H1 (cell line): ENCODE measurements around the gene KCNMA1. TPM values are rescaled to one million over a fixed set of nuclear protein-coding genes. Genes with fewer than 3 reads are reported as not detected.

Experiments
- CTCF ChIA-PET: fragments of 300-600 bp; sonication (Branson Sonifier 250); formaldehyde crosslinking; loops from one replicate; lab custom pipeline; 2021; ENCODE audit not compliant: partially characterized antibody; lab: Charles Lee
- POLR2A ChIA-PET: fragments of 300-600 bp; sonication (Branson Sonifier 250); formaldehyde crosslinking; loops from one replicate; lab custom pipeline; 2021; ENCODE audit warnings: inconsistent platforms; ENCODE audit not compliant: partially characterized antibody; lab: Charles Lee
- DNase-seq, 2 experiments: peaks; one replicate each; pipeline versions ENCODE4 v3.0.0 to v3.0.0-alpha.2; 2010 to 2022; ENCODE audit warnings: low spot score in 2 of 2, low read depth in 1 of 2, mixed read lengths in 1 of 2
- FAIRE-seq: peaks from 2 replicates; lab custom pipeline; 2011; peaks lifted over from hg19 to GRCh38; lab: Jason Lieb, UNC
- H2AFZ ChIP-seq: 2 replicates; pipeline ENCODE4 v1.8.1; 2012; ENCODE audit warnings: low read length, inconsistent platforms
- H2AK5ac ChIP-seq: 2 replicates; pipeline ENCODE4 v1.6.1; 2013; ENCODE audit warnings: low read depth, low read length
- H2BK120ac ChIP-seq: replicated peaks from 2 replicates; pipeline ENCODE3; 2013; ENCODE audit warnings: low read depth, low read length, inconsistent platforms
- H2BK12ac ChIP-seq: 2 replicates; pipeline ENCODE4 v1.6.1; 2013; ENCODE audit warnings: low read depth, low read length
- H2BK15ac ChIP-seq: 2 replicates; pipeline ENCODE4 v1.6.1; 2013; ENCODE audit warnings: low read length
- H2BK20ac ChIP-seq: 2 replicates; pipeline ENCODE4 v1.6.1; 2013; ENCODE audit warnings: low read length
- H2BK5ac ChIP-seq: 2 replicates; pipeline ENCODE4 v1.6.1; 2013; ENCODE audit warnings: low read depth, low read length
- H3K14ac ChIP-seq: 2 replicates; pipeline ENCODE4 v1.6.1; 2013; ENCODE audit warnings: inconsistent platforms; ENCODE audit not compliant: insufficient read length
- H3K18ac ChIP-seq: 2 replicates; pipeline ENCODE4 v1.6.1; 2013; ENCODE audit warnings: low read length; ENCODE audit errors: extremely low read depth
- H3K23ac ChIP-seq: 2 replicates; pipeline ENCODE4 v1.6.1; 2013; ENCODE audit warnings: inconsistent platforms; ENCODE audit not compliant: insufficient read length
- H3K23me2 ChIP-seq: 2 replicates; pipeline ENCODE4 v1.6.1; 2013; ENCODE audit warnings: low read depth, low read length
- H3K27ac ChIP-seq: 2 replicates; pipeline ENCODE4 v1.6.1; 2011; ENCODE audit warnings: low read depth, low read length, inconsistent platforms
- H3K27me3 ChIP-seq, 4 experiments: replicated peaks in 1 of 4; 1 replicate in 1 of 4; 2 replicates in 3 of 4; pipeline versions ENCODE4 v1.6.1 to v1.8.1; 2011 to 2013; ENCODE audit warnings: low read length in 3 of 4, mild to moderate bottlenecking in 3 of 4, inconsistent platforms in 2 of 4, mixed read lengths in 2 of 4, moderate library complexity in 1 of 4; ENCODE audit not compliant: control insufficient read depth in 3 of 4, insufficient read depth in 3 of 4; ENCODE audit errors: extremely low read depth in 1 of 4
- H3K36me3 ChIP-seq, 4 experiments: 2 replicates each; pipeline versions ENCODE4 v1.6.1 to v1.8.1; 2011 to 2013; ENCODE audit warnings: mild to moderate bottlenecking in 4 of 4, low read length in 3 of 4, moderate library complexity in 2 of 4, control low read depth in 1 of 4, inconsistent platforms in 1 of 4; ENCODE audit not compliant: insufficient read depth in 4 of 4, control insufficient read depth in 2 of 4
- H3K4ac ChIP-seq: replicated peaks from 2 replicates; pipeline ENCODE3; 2013; ENCODE audit warnings: low read length, low read depth, mixed read lengths, inconsistent platforms; ENCODE audit not compliant: insufficient read length
- H3K4me1 ChIP-seq, 4 experiments: replicated peaks in 1 of 4; 1 replicate in 1 of 4; 2 replicates in 3 of 4; pipeline versions ENCODE4 v1.6.1 to v1.8.1; 2011 to 2013; ENCODE audit warnings: low read length in 3 of 4, inconsistent platforms in 2 of 4, mixed read lengths in 1 of 4; ENCODE audit not compliant: insufficient read depth in 4 of 4, control insufficient read depth in 3 of 4
- H3K4me2 ChIP-seq, 2 experiments: 2 replicates each; pipeline versions ENCODE4 v1.6.1 to v1.8.1; 2011 to 2013; ENCODE audit warnings: low read depth in 2 of 2, low read length in 2 of 2, control low read depth in 1 of 2, inconsistent platforms in 1 of 2, mild to moderate bottlenecking in 1 of 2; ENCODE audit not compliant: insufficient read depth in 1 of 2
- H3K4me3 ChIP-seq, 4 experiments: fragments of 200-600, 300-600 bp in 1 of 4; sonication (generic), shearing (Covaris generic), sonication (Bioruptor Twin) in 1 of 4; 2 replicates each; pipeline versions ENCODE4 v1.5.1 to v1.8.1; 2011 to 2016; ENCODE audit warnings: low read length in 4 of 4, low read depth in 3 of 4, control low read depth in 2 of 4, inconsistent platforms in 2 of 4, mild to moderate bottlenecking in 2 of 4, mixed read lengths in 1 of 4, moderate library complexity in 1 of 4; ENCODE audit not compliant: insufficient read depth in 2 of 4; ENCODE audit errors: extremely low read depth in 1 of 4
- H3K56ac ChIP-seq: replicated peaks from 2 replicates; pipeline ENCODE3; 2013; ENCODE audit warnings: low read depth, mild to moderate bottlenecking, mixed read lengths, low read length, inconsistent platforms; ENCODE audit not compliant: insufficient read length
- H3K79me1 ChIP-seq: 2 replicates; pipeline ENCODE4 v1.6.1; 2013; ENCODE audit warnings: low read depth, low read length, control low read depth
- H3K79me2 ChIP-seq, 2 experiments: 2 replicates each; pipeline versions ENCODE4 v1.6.1 to v1.8.1; 2012 to 2013; ENCODE audit warnings: low read length in 2 of 2, mild to moderate bottlenecking in 2 of 2, inconsistent platforms in 1 of 2; ENCODE audit not compliant: insufficient read depth in 2 of 2, control insufficient read depth in 1 of 2
- H3K9ac ChIP-seq, 4 experiments: replicated peaks in 1 of 4; 1 replicate in 1 of 4; 2 replicates in 3 of 4; pipeline versions ENCODE4 v1.6.1 to v1.8.1; 2011 to 2013; ENCODE audit warnings: low read depth in 3 of 4, low read length in 3 of 4, control low read depth in 2 of 4, mild to moderate bottlenecking in 2 of 4, moderate library complexity in 2 of 4, inconsistent platforms in 1 of 4; ENCODE audit errors: extremely low read depth in 1 of 4
- H3K9me3 ChIP-seq, 2 experiments: 2 replicates each; pipeline versions ENCODE4 v1.6.1 to v1.8.1; 2012 to 2013; ENCODE audit warnings: mild to moderate bottlenecking in 2 of 2, moderate library complexity in 2 of 2, control low read depth in 1 of 2, inconsistent platforms in 1 of 2, low read depth in 1 of 2, low read length in 1 of 2, mixed read lengths in 1 of 2; ENCODE audit not compliant: insufficient read depth in 2 of 2
- H4K20me1 ChIP-seq, 2 experiments: replicated peaks in 1 of 2; 2 replicates each; pipeline versions ENCODE3 to v1.8.1; 2011 to 2013; ENCODE audit warnings: inconsistent platforms in 2 of 2, low read length in 2 of 2, mild to moderate bottlenecking in 1 of 2; ENCODE audit not compliant: insufficient read depth in 2 of 2, control insufficient read depth in 1 of 2
- H4K5ac ChIP-seq: 2 replicates; pipeline ENCODE4 v1.6.1; 2013; ENCODE audit warnings: low read length, low read depth, mixed read lengths, inconsistent platforms; ENCODE audit not compliant: insufficient read length
- H4K8ac ChIP-seq: 2 replicates; pipeline ENCODE4 v1.8.0; 2013; ENCODE audit warnings: mild to moderate bottlenecking, moderate library complexity, low read length, inconsistent platforms; ENCODE audit not compliant: insufficient read depth; ENCODE audit errors: extremely low read depth
- H4K91ac ChIP-seq: replicated peaks from 2 replicates; pipeline ENCODE3; 2013; ENCODE audit warnings: low read length, mixed read lengths, inconsistent platforms; ENCODE audit not compliant: insufficient read length
- BACH1 ChIP-seq: IDR thresholded peaks from 2 replicates; pipeline ENCODE4 v1.6.1; 2012; ENCODE audit warnings: low read length, improper control_type of control experiment
- CHD1 ChIP-seq: IDR thresholded peaks from 2 replicates; pipeline ENCODE4 v1.6.1; 2012; ENCODE audit warnings: low read depth, low read length, improper control_type of control experiment
- CREB1 ChIP-seq: IDR thresholded peaks from 2 replicates; pipeline ENCODE4 v1.6.1; 2012; ENCODE audit warnings: inconsistent platforms
- E2F6 ChIP-seq: IDR thresholded peaks from 2 replicates; pipeline ENCODE4 v1.6.1; 2012; ENCODE audit warnings: inconsistent platforms
- EGR1 ChIP-seq: IDR thresholded peaks from 2 replicates; pipeline ENCODE4 v1.6.1; 2011; ENCODE audit warnings: low read depth, low read length, borderline replicate concordance
- EP300 ChIP-seq, 2 experiments: IDR thresholded peaks; 1 replicate in 1 of 2; 2 replicates in 1 of 2; pipeline ENCODE4 v1.6.1; 2011 to 2012; ENCODE audit warnings: low read depth in 2 of 2, low read length in 2 of 2, mild to moderate bottlenecking in 2 of 2, borderline replicate concordance in 1 of 2, inconsistent platforms in 1 of 2, moderate library complexity in 1 of 2
- GTF2F1 ChIP-seq: IDR thresholded peaks from 2 replicates; pipeline ENCODE4 v1.6.1; 2012; ENCODE audit warnings: low read depth, low read length, improper control_type of control experiment, borderline replicate concordance
- KDM4A ChIP-seq: IDR thresholded peaks from one replicate; pipeline ENCODE4 v1.7.1; 2012; ENCODE audit warnings: low read depth, mild to moderate bottlenecking, moderate library complexity, low read length, inconsistent platforms; ENCODE audit not compliant: severe bottlenecking
- MAX ChIP-seq: IDR thresholded peaks from 2 replicates; pipeline ENCODE4 v1.6.1; 2012; ENCODE audit warnings: inconsistent platforms
- PHF8 ChIP-seq: fragments of 200-600 bp; sonication (generic); conservative IDR thresholded peaks from 2 replicates; pipeline ENCODE4 v1.7.1; 2012; ENCODE audit warnings: low read depth, mild to moderate bottlenecking, inconsistent platforms, low read length, moderate library complexity
- RAD21 ChIP-seq, 2 experiments: IDR thresholded peaks in 1 of 2; conservative IDR thresholded peaks in 1 of 2; 2 replicates each; pipeline ENCODE4 v1.6.1; 2011; ENCODE audit warnings: low read depth in 2 of 2, low read length in 2 of 2, improper control_type of control experiment in 1 of 2, inconsistent platforms in 1 of 2, mild to moderate bottlenecking in 1 of 2, moderate library complexity in 1 of 2
- SIRT6 ChIP-seq: IDR thresholded peaks from one replicate; pipeline ENCODE4 v1.7.1; 2012; ENCODE audit warnings: low read length, inconsistent platforms
- SIX5 ChIP-seq: IDR thresholded peaks from 2 replicates; pipeline ENCODE4 v1.6.1; 2011; ENCODE audit warnings: mild to moderate bottlenecking, low read depth, low read length
- WGBS, 2 experiments: shearing (Covaris generic) in 1 of 2; methylation state at CpG; one replicate each; pipeline versions ENCODE4 v1.1.6 to v1.1.7; 2013 to 2015; ENCODE audit warnings: low lambda C conversion rate in 2 of 2, mixed read lengths in 2 of 2, inconsistent platforms in 1 of 2, low coverage in 1 of 2, missing lambda C conversion rate in 1 of 2; ENCODE audit not compliant: insufficient replicate concordance in 2 of 2, insufficient coverage in 1 of 2, insufficient read length in 1 of 2; ENCODE audit errors: extremely low coverage in 1 of 2, missing lambda C conversion rate in 1 of 2; 5-methylcytosine and 5-hydroxymethylcytosine counted together
- polyA plus RNA-seq, 7 experiments: library from polyadenylated mRNA; depleted of rRNA in 3 of 7; stranded (reverse) in 5 of 7; unstranded in 2 of 7; fragments of >200 nt in 5 of 7; fragments of 200-250 nt in 2 of 7; gene quantifications; 1 replicate in 5 of 7; 2 replicates in 1 of 7; 4 replicates in 1 of 7; pipeline versions ENCODE4 v1.2.1 to v1.2.3, GENCODE V29; 2011 to 2013; ENCODE audit warnings: missing spikeins in 2 of 7, mixed read lengths in 2 of 7
- total RNA-seq: library from RNA; stranded (reverse); fragmentation: NEBNext Ultra II Directional; extraction: Animal tissue kit (Norgen Biotek cat#: 25700); gene quantifications from 2 replicates; pipeline ENCODE4 v1.2.1, GENCODE V29; 2021

Gene KCNMA1
- total and polyA plus RNA-seq, 2 of the 8 experiments (the other 6 are each of a cell fraction or from before 2014, with no cell fraction given) = 10.2 to 11.1 TPM

GRCh38 chr10:77598606-77599005, 39.0 kb downstream of the KCNMA1 start:
- Histone ChIP-seq H3K23me2 (no peaks in the 10 kb centered on the region), H2AFZ (no peak overlapping the region), H2BK20ac (no peak overlapping the region), H2BK15ac (peak overlapping the region; percentile 32; the same call in 1 of the 2 replicates), H3K36me3 (no peaks in the 10 kb centered on the region), H3K4me2 (no peak overlapping the region), H4K20me1 (no peaks in the 10 kb centered on the region), H3K4ac (no peak overlapping the region), H2AK5ac (no peak overlapping the region), H3K23ac (no peak overlapping the region), H4K91ac (no peak overlapping the region), H2BK120ac (no peak overlapping the region), H3K79me2 (no peaks in the 10 kb centered on the region), H3K9ac (no peak overlapping the region), H3K79me1 (no peaks in the 10 kb centered on the region), H3K4me3 (no peak overlapping the region), H3K14ac (no peak overlapping the region), H4K5ac (no peak overlapping the region), H3K27ac (no peak overlapping the region), H3K4me1 (peaks cover 1 to 8% (median 4%) of the 10 kb centered on the region in 4 experiments; a peak in 4 of 7 replicates), H2BK12ac (no peak overlapping the region), H3K9me3 (no peaks in the 10 kb centered on the region), H3K18ac (0 out of 2 replicates have a peak overlapping the region, but pooled peaks have one; percentile 22), H3K27me3 (no peaks in the 10 kb centered on the region), H4K8ac (no peak overlapping the region), H3K56ac (no peak overlapping the region), H2BK5ac (no peak overlapping the region)
- ChIA-PET POLR2A (no interaction called here), CTCF (interaction anchor here (0.7 to 1.2 kb wide), 2 partner anchors 44 to 170 kb away, joined by 3 read pairs; no protein-coding TSS in a partner anchor)
- WGBS, 2 experiments = 79% methylated on average over 7 of the region's 7 CpGs; no CpG with 5 or more reads in 1 of the 2 experiments
- FAIRE-seq (no peak), DNase-seq (no peak)
- no peak for TF ChIP-seq MAX
- TF ChIP-seq CREB1 = no peak
- no peak for TF ChIP-seq GTF2F1
- TF ChIP-seq BACH1 = no peak
- TF ChIP-seq EP300 (IDR thresholded peaks at IDR 0.05; ENCODE audit: borderline replicate concordance in 1 of 2, low read depth in 2 of 2, low read length in 2 of 2) = no peak
- no peak for TF ChIP-seq RAD21 (IDR thresholded peaks at IDR 0.05 in 1 of 2, conservative IDR thresholded peaks at IDR 0.05 in 1 of 2; ENCODE audit: low read depth in 2 of 2, low read length in 2 of 2)
- TF ChIP-seq PHF8 = no peak
- TF ChIP-seq SIX5 = no peak
- TF ChIP-seq EGR1 = no peak
- TF ChIP-seq KDM4A = no peak
- TF ChIP-seq E2F6 = no peak
- TF ChIP-seq CHD1 = no peak
- TF ChIP-seq SIRT6 = no peak
